ENCODE measurements around the gene C15orf39. TPM values are rescaled to one million over a fixed set of nuclear protein-coding genes. Genes with fewer than 3 reads are reported as not detected.

C15orf39 gene
- total and polyA plus RNA-seq, 9 of the 15 experiments (the other 6 are each of a cell fraction or from before 2014, with no cell fraction given), result 0.31 to 29.8 (median 4.4) TPM

- no peaks in the 10 kb centered on the region; the same call in 1 of the 2 replicates for H3K9me3 ChIP-seq (replicated peaks; ENCODE audit: control insufficient read depth, insufficient read depth, low read depth, low read length)
- no peak for DNase-seq (ENCODE audit: extremely low read depth in 1 of 4, low spot score in 3 of 4)
- FAIRE-seq, result no peak
- BruUV-seq (replicated peaks), result no TSS peak
- H3K9me1 ChIP-seq (ENCODE audit: control insufficient read depth, insufficient read depth, low read length), result no peaks in the 10 kb centered on the region
- H3K4me3 ChIP-seq, result no peak overlapping the region
- H3K4me2 ChIP-seq (ENCODE audit: insufficient read depth, low read length), result no peak overlapping the region
- in situ Hi-C loops (cut with MboI) (no loop called here), intact Hi-C loops (cut with micrococcal nuclease) (no loop called here)
- POLR2A ChIA-PET, result interaction anchor here (0.6 to 1.4 kb wide), 2 partner anchors 11 to 148 kb away, joined by 3 to 5 read pairs; no protein-coding TSS in a partner anchor
- peaks cover 0 to 10% of the 10 kb centered on the region in 2 experiments; a peak in 2 of 5 replicates for H3K4me1 ChIP-seq (replicated peaks in 1 of 2; ENCODE audit: control insufficient read depth in 2 of 2, insufficient read depth in 2 of 2, low read length in 2 of 2)
- H2AFZ ChIP-seq (ENCODE audit: low read depth, low read length), result no peak overlapping the region
- H3K27ac ChIP-seq (ENCODE audit: extremely low read depth, low read depth, low read length), result no peak overlapping the region
- H3K36me3 ChIP-seq (ENCODE audit: control insufficient read depth, insufficient read depth, low read length), result no peaks in the 10 kb centered on the region
- H3K27me3 ChIP-seq (ENCODE audit: control insufficient read depth in 2 of 2, insufficient read depth in 2 of 2, low read length in 2 of 2), result no peaks in the 10 kb centered on the region
- CTCF ChIA-PET (ENCODE audit: low intra/inter-chr PET ratio), result no interaction called here
- TF ChIP-seq NR4A1 (CRISPR knock-in tag; IDR thresholded peaks at IDR 0.05) (no peak), NR4A1 (tag; IDR thresholded peaks at IDR 0.05) (no peak), SMAD4 (CRISPR knock-in tag; conservative IDR thresholded peaks at IDR 0.05) (no peak), ETV5 (CRISPR knock-in tag; IDR thresholded peaks at IDR 0.05; ENCODE audit: low read depth) (no peak), PCBP1 (IDR thresholded peaks at IDR 0.05; ENCODE audit: low read depth, low read length, poor library complexity, severe bottlenecking) (no peak), MECOM (CRISPR knock-in tag; IDR thresholded peaks at IDR 0.05) (no peak), DMBX1 (CRISPR knock-in tag; IDR thresholded peaks at IDR 0.05; ENCODE audit: borderline replicate concordance) (no peak), KDM5B (IDR thresholded peaks at IDR 0.05; ENCODE audit: insufficient replicate concordance, low read depth, low read length) (no peak), NCOA4 (IDR thresholded peaks at IDR 0.05; ENCODE audit: partially characterized antibody) (no peak), CCNT2 (IDR thresholded peaks at IDR 0.05; ENCODE audit: borderline replicate concordance, extremely low read depth, insufficient read length, low read depth, low read length) (no peak), IRF2 (CRISPR knock-in tag; IDR thresholded peaks at IDR 0.05) (no peak), ATF4 (CRISPR knock-in tag; IDR thresholded peaks at IDR 0.05) (no peak), CBX2 (IDR thresholded peaks at IDR 0.05; ENCODE audit: insufficient read depth, low read length, poor library complexity, severe bottlenecking) (no peak), ZNF785 (CRISPR knock-in tag; IDR thresholded peaks at IDR 0.05) (no peak), ZNF134 (CRISPR knock-in tag; conservative IDR thresholded peaks at IDR 0.05) (no peak), PHF21A (IDR thresholded peaks at IDR 0.05; ENCODE audit: borderline replicate concordance, low read depth) (no peak), STAG1 (CRISPR knock-in tag; IDR thresholded peaks at IDR 0.05; ENCODE audit: borderline replicate concordance) (no peak), ZNF175 (CRISPR knock-in tag; IDR thresholded peaks at IDR 0.05; ENCODE audit: low read depth) (no peak)
- ATAC-seq, result no peak
- H4K20me1 ChIP-seq (replicated peaks; ENCODE audit: control insufficient read depth, insufficient read depth, low read length), result no peaks in the 10 kb centered on the region
- whole genome bisulfite sequencing (ENCODE audit: insufficient coverage, low coverage, missing lambda C conversion rate), result 23% methylated on average over 2 of the region's 2 CpGs
- H3K9ac ChIP-seq (ENCODE audit: insufficient read depth in 1 of 2, low read depth in 2 of 2, low read length in 2 of 2), result no peak overlapping the region
- H3K79me2 ChIP-seq (ENCODE audit: control insufficient read depth, insufficient read depth, low read length), result no peaks in the 10 kb centered on the region
These were observed 10.4 kb upstream of the C15orf39 start for GRCh38 chr15:75191235-75191634.
